T-helper 2 cell treated with Interferon-gamma antibody and Interleukin-4, amounts not matched to agents 100 ng/mL and 5 ng/mL, for 36 hours (primary cell): ENCODE measurements around the gene GDPD5. TPM values are rescaled to one million over a fixed set of nuclear protein-coding genes. Genes with fewer than 3 reads are reported as not detected.

Experiments used
- intact Hi-C: fragments of 100-400 bp; cut with micrococcal nuclease; formaldehyde crosslinking; loops from one replicate; pipeline ENCODE4 v1.15.1; 2023
- total RNA-seq: library from RNA; stranded (reverse); gene quantifications from 2 replicates; pipeline ENCODE4 v1.2.3, GENCODE V29; 2022

The GDPD5 gene, protein sequence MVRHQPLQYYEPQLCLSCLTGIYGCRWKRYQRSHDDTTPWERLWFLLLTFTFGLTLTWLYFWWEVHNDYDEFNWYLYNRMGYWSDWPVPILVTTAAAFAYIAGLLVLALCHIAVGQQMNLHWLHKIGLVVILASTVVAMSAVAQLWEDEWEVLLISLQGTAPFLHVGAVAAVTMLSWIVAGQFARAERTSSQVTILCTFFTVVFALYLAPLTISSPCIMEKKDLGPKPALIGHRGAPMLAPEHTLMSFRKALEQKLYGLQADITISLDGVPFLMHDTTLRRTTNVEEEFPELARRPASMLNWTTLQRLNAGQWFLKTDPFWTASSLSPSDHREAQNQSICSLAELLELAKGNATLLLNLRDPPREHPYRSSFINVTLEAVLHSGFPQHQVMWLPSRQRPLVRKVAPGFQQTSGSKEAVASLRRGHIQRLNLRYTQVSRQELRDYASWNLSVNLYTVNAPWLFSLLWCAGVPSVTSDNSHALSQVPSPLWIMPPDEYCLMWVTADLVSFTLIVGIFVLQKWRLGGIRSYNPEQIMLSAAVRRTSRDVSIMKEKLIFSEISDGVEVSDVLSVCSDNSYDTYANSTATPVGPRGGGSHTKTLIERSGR
- total RNA-seq = 31.9 and 36.3 TPM in 2 replicates

DNA sequence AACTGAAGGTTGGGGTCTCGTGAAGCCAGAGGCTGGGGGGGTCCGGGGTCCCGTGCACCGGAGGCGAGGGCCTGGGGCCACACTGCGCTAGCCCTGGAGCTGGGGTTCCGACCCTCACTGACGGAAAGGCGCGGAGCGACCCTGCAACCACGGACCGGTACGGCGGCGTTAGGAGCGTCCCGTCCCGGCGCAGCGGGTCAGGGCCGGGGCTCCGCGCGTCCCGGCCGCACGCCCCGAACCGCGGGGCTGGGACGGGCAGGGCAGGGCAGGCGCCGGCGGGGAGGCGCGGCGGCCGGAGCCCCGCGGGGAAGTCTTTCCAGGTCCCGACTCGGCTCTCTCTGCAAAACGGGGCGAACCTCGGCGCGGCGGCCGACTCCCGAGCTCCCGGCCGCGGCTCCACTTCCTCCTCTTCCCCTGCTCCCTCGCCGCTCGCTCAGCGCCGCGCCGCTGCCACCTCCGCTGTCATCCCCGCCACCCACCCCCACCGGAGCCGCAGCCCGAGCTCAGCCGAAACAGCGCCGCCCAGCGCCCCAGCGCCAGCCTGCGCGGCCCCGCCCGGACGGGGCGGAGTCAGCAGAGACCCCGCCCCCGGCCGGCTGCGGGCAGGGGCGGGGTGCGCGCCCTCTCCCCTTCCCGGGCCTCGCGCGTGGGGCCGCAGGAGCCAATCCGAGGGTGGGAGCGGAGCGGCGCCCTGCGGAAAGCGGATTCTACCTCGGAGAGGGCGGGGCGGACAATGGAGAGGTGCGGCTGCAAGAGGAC is at the start of gene GDPD5:
Gene GDPD5, minus strand, starts transcription at position 509 of the 759 bp plus-strand sequence. CDS start 48,206 bp downstream, outside the sequence.
- intact Hi-C loops = loop anchor here (2.0 kb wide), 3 partner anchors 17 to 81 kb away; no protein-coding TSS in a partner anchor

- intact Hi-C loops = no loop called here
These were observed 49.2 kb upstream of the GDPD5 start for GRCh38 chr11:75574698-75575602.

- intact Hi-C loops = no loop called here
These were observed 47.0 kb upstream of the GDPD5 start for GRCh38 chr11:75572744-75573143.

GRCh38 chr11:75571625-75572024 is 45.9 kb upstream of the GDPD5 start:
- intact Hi-C loops = no loop called here

DNA sequence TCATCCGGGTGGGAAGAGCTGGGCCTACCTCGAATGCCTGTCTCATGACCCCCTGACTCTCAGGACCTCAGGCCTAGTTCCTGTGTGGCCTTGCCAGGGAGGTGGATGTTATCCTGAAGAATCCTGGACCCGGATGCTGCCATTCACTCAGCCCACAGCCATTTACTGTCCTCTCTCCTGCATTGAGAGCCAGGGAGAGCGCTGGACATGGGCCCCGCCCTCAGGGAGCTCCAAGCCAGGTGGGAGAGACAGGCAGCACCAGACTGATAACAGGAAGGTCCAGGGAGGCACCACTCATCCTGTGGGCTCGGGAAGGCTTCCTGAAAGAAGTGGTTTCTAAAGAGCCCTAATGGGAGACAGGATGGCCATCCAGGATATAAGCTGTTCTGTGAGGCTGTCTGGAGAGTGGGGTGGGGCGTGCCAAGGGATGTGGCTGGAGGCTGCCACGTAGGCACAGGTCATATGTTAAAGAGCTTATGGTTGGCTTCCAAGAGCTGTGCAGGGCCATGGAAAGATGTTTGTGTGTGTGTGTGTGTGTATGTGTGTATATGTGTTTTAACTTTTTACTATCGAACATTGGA is 44.9 kb upstream of the GDPD5 start:
- intact Hi-C loops = no loop called here

- intact Hi-C loops = loop anchor here (10.0 kb wide), 1 partner anchor 666 kb away; no protein-coding TSS in a partner anchor
These were observed 43.0 kb upstream of the GDPD5 start for GRCh38 chr11:75568616-75569219.

- intact Hi-C loops = loop anchor here (10.0 kb wide), 1 partner anchor 667 kb away; no protein-coding TSS in a partner anchor
These were observed 42.2 kb upstream of the GDPD5 start for GRCh38 chr11:75567971-75568370.

GRCh38 chr11:75566763-75567279 is 41.1 kb upstream of the GDPD5 start:
- intact Hi-C loops = loop anchor here (10.0 kb wide), 1 partner anchor 668 kb away; no protein-coding TSS in a partner anchor

- intact Hi-C loops = loop anchor here (10.0 kb wide), 1 partner anchor 669 kb away; no protein-coding TSS in a partner anchor
These were observed 40.4 kb upstream of the GDPD5 start for GRCh38 chr11:75565916-75566762.

- intact Hi-C loops = loop anchor here (10.0 kb wide), 1 partner anchor 669 kb away; no protein-coding TSS in a partner anchor
These were observed 39.6 kb upstream of the GDPD5 start for GRCh38 chr11:75565221-75565814.

DNA sequence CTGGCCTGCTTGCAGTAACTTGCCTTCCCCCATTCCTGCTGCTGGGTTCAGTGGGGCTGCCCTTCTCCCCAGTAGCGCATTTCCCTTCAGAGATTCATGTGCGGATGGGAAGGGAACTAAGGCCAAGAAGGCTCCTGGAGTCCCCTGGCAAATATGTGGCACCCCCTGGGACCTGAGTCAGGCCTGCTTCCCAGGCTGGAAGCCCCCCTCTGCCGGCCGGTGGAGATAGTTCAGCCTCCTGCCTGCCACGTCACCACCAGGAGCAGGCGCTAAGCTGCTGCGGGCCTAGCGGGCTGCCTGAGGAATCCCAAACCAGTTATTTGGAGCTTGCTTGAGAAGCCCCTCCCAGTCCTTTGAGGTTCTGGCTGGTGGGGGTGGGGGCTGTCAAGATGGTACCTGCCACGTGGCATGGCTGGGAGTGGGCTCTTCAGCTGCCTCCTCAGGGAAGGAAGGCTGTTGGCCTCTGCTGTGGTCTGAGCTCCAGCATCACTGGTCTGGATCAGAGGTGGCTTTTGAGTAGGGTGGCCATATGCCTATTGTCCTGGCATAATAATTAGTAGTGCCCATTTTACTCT is 38.3 kb upstream of the GDPD5 start:
- intact Hi-C loops = loop anchor here (2.0 to 10.0 kb wide), 2 partner anchors 103 to 671 kb away; no protein-coding TSS in a partner anchor

GRCh38 chr11:75563501-75563977 is 37.8 kb upstream of the GDPD5 start:
- intact Hi-C loops = loop anchor here (2.0 to 10.0 kb wide), 2 partner anchors 103 to 671 kb away; no protein-coding TSS in a partner anchor

DNA sequence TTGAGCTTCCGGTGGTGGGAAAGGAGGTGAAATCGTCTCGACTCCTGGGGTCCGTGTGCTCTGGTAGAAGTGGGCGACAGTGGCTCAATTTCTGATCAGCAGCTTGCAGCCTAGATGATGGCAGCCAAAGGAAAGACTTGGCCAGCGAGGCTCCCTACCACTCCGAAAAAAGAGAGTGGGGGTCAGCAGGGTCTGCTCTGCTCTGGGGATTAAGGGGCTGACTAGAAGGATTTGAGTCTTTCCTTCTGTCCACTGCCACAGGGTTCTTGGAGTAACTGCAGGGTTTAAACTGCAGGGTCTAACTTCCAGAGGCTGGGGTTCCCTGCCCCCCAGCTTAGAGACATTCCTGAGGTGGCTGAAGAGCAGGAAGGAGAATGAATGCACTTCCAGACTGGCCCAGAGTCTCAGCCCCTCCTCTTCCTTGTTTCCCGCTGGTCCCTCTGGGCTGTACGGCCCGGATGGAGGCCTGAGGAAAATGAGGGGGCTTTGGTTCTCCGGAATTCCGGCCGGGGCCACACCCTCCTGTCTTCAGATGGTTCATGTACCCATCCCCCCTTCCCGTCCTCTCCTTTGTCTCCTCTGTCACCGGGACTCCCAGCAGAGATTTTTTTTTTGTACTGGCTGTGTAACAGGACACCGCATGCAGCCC is 37.2 kb upstream of the GDPD5 start:
- intact Hi-C loops = loop anchor here (1.0 to 10.0 kb wide), 3 partner anchors 104 to 672 kb away; no protein-coding TSS in a partner anchor

- intact Hi-C loops = loop anchor here (1.0 to 10.0 kb wide), 3 partner anchors 105 to 673 kb away; no protein-coding TSS in a partner anchor
These were observed 36.5 kb upstream of the GDPD5 start, which contains the start of gene SERPINH1 for GRCh38 chr11:75562048-75562835. TSS of gene SERPINH1 (plus strand) at chr11:75562253. CDS start at chr11:75566350, 4,097 bp downstream.

- intact Hi-C loops = loop anchor here (1.0 to 10.0 kb wide), 3 partner anchors 105 to 673 kb away; no protein-coding TSS in a partner anchor
These were observed 35.8 kb upstream of the GDPD5 start for GRCh38 chr11:75561426-75562047.
